Activated CD4-positive, alpha-beta T cell treated with anti-CD3 and anti-CD28 coated beads, Interleukin-2, amount 10 ng/mL, durations not matched to agents 24 days and 14 days (primary cell): Measurements from ENCODE around the gene GHITM. TPM values are rescaled to one million over a fixed set of nuclear protein-coding genes. Genes with fewer than 3 reads are reported as not detected.
"Not testable (repeated sequence)": the region's sequence is repeated elsewhere in the genome, so short reads cannot be mapped to it uniquely, and the experiment has no call there.

Source experiments
- DNase-seq: peaks from one replicate; pipeline ENCODE4 v3.0.0; 2022
- H3K27ac Mint-ChIP-seq: one replicate; pipeline ENCODE4 v1.8.0; 2022; ENCODE audit warnings: mild to moderate bottlenecking, mixed read lengths
- H3K27me3 Mint-ChIP-seq: one replicate; pipeline ENCODE4 v1.8.0; 2022; ENCODE audit warnings: mixed read lengths
- H3K36me3 Mint-ChIP-seq: one replicate; pipeline ENCODE4 v1.8.0; 2022; ENCODE audit warnings: low read depth, mild to moderate bottlenecking, mixed read lengths
- H3K4me1 Mint-ChIP-seq: one replicate; pipeline ENCODE4 v1.8.0; 2021; ENCODE audit warnings: mixed read lengths
- H3K4me3 Mint-ChIP-seq: one replicate; pipeline ENCODE4 v1.8.0; 2022; ENCODE audit warnings: mild to moderate bottlenecking, moderate library complexity, mixed read lengths
- H3K9me3 Mint-ChIP-seq: one replicate; pipeline ENCODE4 v1.8.0; 2021; ENCODE audit warnings: mixed read lengths
- intact Hi-C: fragments of 100-400 bp; cut with micrococcal nuclease; formaldehyde crosslinking; loops from one replicate; pipeline ENCODE4 v1.15.1; 2023
- total RNA-seq: library from RNA; stranded (reverse); gene quantifications from 2 replicates; pipeline ENCODE4 v1.2.3, GENCODE V29; 2022

GHITM gene
- total RNA-seq, 1 donor from 2014 or later, result 145 TPM

DNA sequence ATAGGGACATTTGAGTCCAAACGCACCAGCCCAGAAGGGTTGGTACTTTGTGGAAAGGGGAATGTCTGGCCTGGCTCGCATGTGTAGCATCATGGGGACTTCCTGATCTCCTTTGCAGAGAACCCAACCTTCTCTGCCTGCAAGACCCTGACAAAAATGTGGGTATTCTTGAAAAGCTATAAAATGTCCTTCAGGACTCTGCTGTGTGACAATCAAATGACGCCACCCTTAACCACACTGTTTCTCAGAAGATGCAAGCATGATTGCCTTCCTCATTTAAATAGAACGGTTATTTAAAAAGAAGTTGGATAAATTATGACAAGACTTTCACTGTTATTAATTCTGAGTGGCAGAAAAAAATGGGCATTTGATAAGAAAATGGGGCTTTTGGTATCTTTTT lies 19.2 kb downstream of the GHITM start:
- no peaks in the 10 kb centered on the region for H3K9me3 Mint-ChIP-seq
- H3K4me1 Mint-ChIP-seq, result peaks cover 7% of the 10 kb centered on the region
- H3K27ac Mint-ChIP-seq, result no peak overlapping the region
- H3K4me3 Mint-ChIP-seq, result no peak overlapping the region
- DNase-seq, result no peak
- intact Hi-C loops, result no loop called here
- H3K27me3 Mint-ChIP-seq, result peaks cover 8% of the 10 kb centered on the region
- peaks cover 14% of the 10 kb centered on the region for H3K36me3 Mint-ChIP-seq

- DNase-seq, result no peak
- Mint-ChIP-seq H3K27me3 (peaks cover 12% of the 10 kb centered on the region), H3K27ac (no peak overlapping the region), H3K9me3 (no peaks in the 10 kb centered on the region), H3K4me1 (peaks cover 7% of the 10 kb centered on the region), H3K36me3 (peaks cover 10% of the 10 kb centered on the region), H3K4me3 (no peak overlapping the region)
- intact Hi-C loops, result no loop called here
Observed at GRCh38 chr10:84159076-84159685, 19.9 kb downstream of the GHITM start.

DNA sequence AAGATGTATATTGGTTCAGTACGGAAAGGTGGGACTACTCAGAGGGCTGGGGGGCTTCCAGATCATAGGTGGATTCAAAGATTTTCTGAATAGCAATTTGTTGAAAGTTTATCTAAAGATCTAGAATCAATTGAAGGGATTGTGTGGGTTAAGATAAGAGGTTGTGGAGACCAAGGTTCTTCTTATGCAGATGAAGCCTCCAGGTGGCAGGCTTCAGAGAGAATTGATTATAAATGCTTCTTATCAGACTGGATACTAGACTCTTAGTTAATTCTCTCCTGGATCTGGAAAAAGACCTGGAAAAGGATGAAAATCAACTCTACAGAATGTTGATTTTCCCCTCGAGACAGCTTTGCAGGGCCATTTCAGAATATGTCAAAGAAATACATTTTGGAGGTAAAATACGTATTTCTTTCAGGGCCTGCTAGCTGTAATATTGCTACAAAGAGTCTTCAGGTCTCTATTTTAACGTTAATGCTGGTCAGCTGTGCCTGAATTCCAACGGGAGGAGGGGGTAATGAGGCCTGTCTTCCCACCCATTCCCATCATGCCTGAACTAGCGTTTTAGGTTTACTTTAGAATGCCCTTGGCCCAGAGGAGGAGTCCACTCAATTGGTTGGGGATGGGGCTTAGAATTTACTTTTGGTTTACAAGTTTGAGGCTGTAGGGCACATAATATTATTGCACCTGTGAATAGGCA lies 21.5 kb downstream of the GHITM start:
- H3K9me3 Mint-ChIP-seq, result no peaks in the 10 kb centered on the region
- H3K27ac Mint-ChIP-seq, result no peak overlapping the region

GRCh38 chr10:84163996-84164395 lies 24.7 kb downstream of the GHITM start:
- Mint-ChIP-seq H3K9me3 (no peaks in the 10 kb centered on the region), H3K27ac (no peak overlapping the region), H3K27me3 (peaks cover 14% of the 10 kb centered on the region), H3K36me3 (no peaks in the 10 kb centered on the region), H3K4me1 (peaks cover 2% of the 10 kb centered on the region), H3K4me3 (no peak overlapping the region)
- intact Hi-C loops, result no loop called here
- DNase-seq, result no peak

More for the DNA sequence above, 21.5 kb downstream of the GHITM start:
- intact Hi-C loops, result no loop called here
- DNase-seq, result no peak
- Mint-ChIP-seq H3K27me3 (peaks cover 14% of the 10 kb centered on the region), H3K4me1 (peaks cover 7% of the 10 kb centered on the region), H3K36me3 (peaks cover under 1% of the 10 kb centered on the region), H3K4me3 (no peak overlapping the region)

GRCh38 chr10:84164442-84164841 lies 25.1 kb downstream of the GHITM start:
- intact Hi-C loops, result no loop called here
- H3K36me3 Mint-ChIP-seq, result no peaks in the 10 kb centered on the region
- peaks cover 12% of the 10 kb centered on the region for H3K27me3 Mint-ChIP-seq
- no peak overlapping the region for H3K27ac Mint-ChIP-seq
- H3K9me3 Mint-ChIP-seq, result no peaks in the 10 kb centered on the region
- no peak overlapping the region for H3K4me3 Mint-ChIP-seq
- DNase-seq, result no peak
- H3K4me1 Mint-ChIP-seq, result no peaks in the 10 kb centered on the region

GRCh38 chr10:84166620-84167288 lies 27.4 kb downstream of the GHITM start:
- Mint-ChIP-seq H3K27me3 (peaks cover 8% of the 10 kb centered on the region), H3K27ac (no peak overlapping the region), H3K9me3 (no peaks in the 10 kb centered on the region), H3K4me3 (no peak overlapping the region), H3K36me3 (no peaks in the 10 kb centered on the region), H3K4me1 (no peaks in the 10 kb centered on the region)
- intact Hi-C loops, result no loop called here
- DNase-seq, result no peak

DNA sequence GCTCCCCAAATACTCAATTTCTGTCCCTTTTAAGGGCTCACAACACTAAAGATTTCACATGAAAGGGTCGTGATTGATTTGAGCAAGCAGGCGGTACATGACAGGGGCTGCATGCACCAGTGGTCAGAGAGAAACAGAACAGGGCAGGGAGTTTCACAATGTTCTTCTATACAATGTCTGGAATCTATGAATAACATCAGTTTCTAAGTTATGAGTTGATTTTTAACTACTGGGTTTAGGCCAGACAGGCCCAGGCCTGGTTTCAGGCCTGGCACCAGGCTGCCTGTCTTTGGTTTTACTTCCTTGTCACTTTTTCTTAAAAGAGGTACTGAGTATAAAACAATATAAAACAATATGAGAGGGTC lies 28.0 kb downstream of the GHITM start:
- DNase-seq, H3K4me3 Mint-ChIP-seq: not testable (repeated sequence)

DNA sequence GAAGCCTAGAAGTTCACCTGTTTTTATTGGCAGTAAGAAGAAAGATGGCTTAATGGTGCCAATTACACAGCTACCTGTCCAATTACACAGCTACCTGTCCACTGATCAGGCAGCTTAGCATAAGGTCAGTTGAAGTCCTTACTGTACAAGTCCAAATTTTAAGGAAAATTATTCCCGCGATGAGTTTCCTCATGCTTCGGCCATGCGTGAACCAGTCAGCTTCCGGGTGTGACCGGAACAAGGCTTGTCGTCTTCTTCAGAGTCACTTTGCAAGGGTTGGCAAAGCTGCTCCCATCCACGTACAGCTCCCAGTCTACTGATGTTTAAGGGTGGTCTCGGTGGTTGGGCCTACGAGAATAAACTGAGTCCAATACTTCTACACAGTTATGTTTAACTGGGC lies 29.1 kb downstream of the GHITM start:
- H3K27me3 Mint-ChIP-seq, intact Hi-C loops, H3K9me3 Mint-ChIP-seq, H3K27ac Mint-ChIP-seq, H3K36me3 Mint-ChIP-seq, DNase-seq, H3K4me3 Mint-ChIP-seq, H3K4me1 Mint-ChIP-seq: not testable (repeated sequence)

More for the DNA sequence above, 28.0 kb downstream of the GHITM start:
- H3K9me3 Mint-ChIP-seq, H3K27ac Mint-ChIP-seq, H3K27me3 Mint-ChIP-seq, H3K4me1 Mint-ChIP-seq, H3K36me3 Mint-ChIP-seq, intact Hi-C loops: not testable (repeated sequence)

GRCh38 chr10:84171237-84171636 lies 31.9 kb downstream of the GHITM start:
- DNase-seq, intact Hi-C loops, H3K4me1 Mint-ChIP-seq, H3K36me3 Mint-ChIP-seq, H3K9me3 Mint-ChIP-seq, H3K27me3 Mint-ChIP-seq, H3K27ac Mint-ChIP-seq, H3K4me3 Mint-ChIP-seq: not testable (repeated sequence)

DNA sequence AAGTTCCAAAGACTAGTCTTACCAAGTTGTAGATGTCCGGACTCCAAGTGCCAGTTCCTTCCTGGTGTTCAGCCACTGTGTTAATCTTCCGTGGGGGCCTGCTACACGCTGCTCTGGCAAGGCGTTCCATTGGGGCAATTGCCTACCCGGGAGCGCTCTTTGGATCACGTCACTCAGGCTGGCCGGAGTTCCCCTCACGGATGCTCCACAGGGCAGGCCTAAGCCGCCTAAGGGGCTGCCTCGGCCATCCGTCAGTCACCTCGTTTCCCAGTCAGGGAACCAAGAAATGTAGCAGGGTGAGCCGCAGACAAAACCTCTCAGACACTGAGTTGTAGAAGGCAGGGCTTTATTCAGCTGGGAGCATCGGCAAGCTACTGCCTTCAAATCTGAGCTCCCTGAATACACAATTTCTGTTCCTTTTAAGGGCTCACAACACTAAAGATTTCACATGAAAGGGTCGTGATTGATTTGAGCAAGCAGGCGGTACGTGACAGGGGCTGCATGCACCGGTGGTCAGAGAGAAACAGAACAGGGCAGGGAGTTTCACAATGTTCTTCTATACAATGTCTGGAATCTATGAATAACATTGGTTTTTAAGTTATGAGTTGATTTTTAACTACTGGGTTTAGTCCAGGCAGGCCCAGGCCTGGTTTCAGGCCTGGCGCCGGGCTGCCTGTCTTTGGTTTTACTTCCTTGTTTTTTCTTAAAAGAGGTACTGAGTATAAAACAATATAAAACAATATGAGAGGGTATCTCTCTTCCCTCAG lies 32.6 kb downstream of the GHITM start:
- DNase-seq, H3K36me3 Mint-ChIP-seq, H3K27ac Mint-ChIP-seq, intact Hi-C loops, H3K9me3 Mint-ChIP-seq, H3K27me3 Mint-ChIP-seq, H3K4me3 Mint-ChIP-seq, H3K4me1 Mint-ChIP-seq: not testable (repeated sequence)

- Mint-ChIP-seq H3K9me3 (no peaks in the 10 kb centered on the region), H3K4me3 (no peak overlapping the region), H3K36me3 (no peaks in the 10 kb centered on the region), H3K4me1 (peaks cover 5% of the 10 kb centered on the region), H3K27ac (no peak overlapping the region), H3K27me3 (no peaks in the 10 kb centered on the region)
- intact Hi-C loops, result no loop called here
- no peak for DNase-seq
Observed at GRCh38 chr10:84172467-84173356, 33.4 kb downstream of the GHITM start.

- Mint-ChIP-seq H3K4me3 (no peak within 1 kb of the TSS), H3K9me3 (no peaks in the 10 kb centered on the region), H3K27ac (no peak within 1 kb of the TSS), H3K27me3 (no peaks in the 10 kb centered on the region), H3K4me1 (peaks cover 5% of the 10 kb centered on the region), H3K36me3 (no peaks in the 10 kb centered on the region)
- DNase-seq, result no peak
- intact Hi-C loops, result no loop called here
Observed at GRCh38 chr10:84173501-84173929, 34.2 kb downstream of the GHITM start, which contains the start of gene GPR15LG. Gene GPR15LG (plus strand): TSS chr10:84173801. CDS start chr10:84173852, 51 bp downstream.

- H3K9me3 Mint-ChIP-seq, result no peaks in the 10 kb centered on the region
- intact Hi-C loops, result no loop called here
Observed at GRCh38 chr10:84175436-84175835, 36.1 kb downstream of the GHITM start.

More at GRCh38 chr10:84175436-84175835, 36.1 kb downstream of the GHITM start:
- Mint-ChIP-seq H3K36me3 (no peaks in the 10 kb centered on the region), H3K4me1 (peaks cover 5% of the 10 kb centered on the region), H3K27ac (no peak overlapping the region), H3K4me3 (no peak overlapping the region), H3K27me3 (no peaks in the 10 kb centered on the region)
- no peak for DNase-seq
